ENCODE data around the gene ERBIN. TPM values are rescaled to one million over a fixed set of nuclear protein-coding genes. Genes with fewer than 3 reads are reported as not detected.

Gene ERBIN
- polyA plus RNA-seq, 1 donor from 2014 or later: 28.4 TPM

GRCh38 chr5:66012271-66012670 lies 85.9 kb downstream of the ERBIN start:
- Histone ChIP-seq H3K9me3 (ENCODE audit: low read length) (no peaks in the 10 kb centered on the region), H3K4me2 (ENCODE audit: low read length) (no peak overlapping the region), H3K79me2 (replicated peaks; ENCODE audit: insufficient read depth, low read length) (no peaks in the 10 kb centered on the region), H4K20me1 (ENCODE audit: insufficient read depth) (no peaks in the 10 kb centered on the region), H3K27me3 (ENCODE audit: insufficient read depth, low read depth, low read length) (no peaks in the 10 kb centered on the region), H3K9me2 (ENCODE audit: insufficient read depth, low read length) (no peaks in the 10 kb centered on the region), H2AFZ (ENCODE audit: low read depth, low read length) (no peak overlapping the region), H3K36me3 (ENCODE audit: insufficient read depth, low read length) (no peaks in the 10 kb centered on the region), H3K4me3 (ENCODE audit: low read length) (no peak overlapping the region), H3F3A (ENCODE audit: insufficient read depth, low read length, poor library complexity, severe bottlenecking) (no peaks in the 10 kb centered on the region), H3K27ac (ENCODE audit: low read length) (no peak overlapping the region), H3K9ac (ENCODE audit: low read length) (no peak overlapping the region)
- TF ChIP-seq POLR2AphosphoS5 (IDR thresholded peaks at IDR 0.05) (no peak), EZH2 (IDR thresholded peaks at IDR 0.05; ENCODE audit: borderline replicate concordance, insufficient read depth, low read length, poor library complexity, severe bottlenecking) (no peak), MXI1 (conservative IDR thresholded peaks at IDR 0.05; ENCODE audit: poor library complexity, severe bottlenecking) (no peak), REST (IDR thresholded peaks at IDR 0.05; ENCODE audit: borderline replicate concordance) (no peak), SMC3 (conservative IDR thresholded peaks at IDR 0.05; ENCODE audit: poor library complexity) (no peak), TAF1 (IDR thresholded peaks at IDR 0.05; ENCODE audit: low read depth) (no peak), RAD21 (conservative IDR thresholded peaks at IDR 0.05) (no peak), EP300 (conservative IDR thresholded peaks at IDR 0.05; ENCODE audit: poor library complexity, severe bottlenecking) (no peak)
- TF ChIP-seq, protein P1, sequence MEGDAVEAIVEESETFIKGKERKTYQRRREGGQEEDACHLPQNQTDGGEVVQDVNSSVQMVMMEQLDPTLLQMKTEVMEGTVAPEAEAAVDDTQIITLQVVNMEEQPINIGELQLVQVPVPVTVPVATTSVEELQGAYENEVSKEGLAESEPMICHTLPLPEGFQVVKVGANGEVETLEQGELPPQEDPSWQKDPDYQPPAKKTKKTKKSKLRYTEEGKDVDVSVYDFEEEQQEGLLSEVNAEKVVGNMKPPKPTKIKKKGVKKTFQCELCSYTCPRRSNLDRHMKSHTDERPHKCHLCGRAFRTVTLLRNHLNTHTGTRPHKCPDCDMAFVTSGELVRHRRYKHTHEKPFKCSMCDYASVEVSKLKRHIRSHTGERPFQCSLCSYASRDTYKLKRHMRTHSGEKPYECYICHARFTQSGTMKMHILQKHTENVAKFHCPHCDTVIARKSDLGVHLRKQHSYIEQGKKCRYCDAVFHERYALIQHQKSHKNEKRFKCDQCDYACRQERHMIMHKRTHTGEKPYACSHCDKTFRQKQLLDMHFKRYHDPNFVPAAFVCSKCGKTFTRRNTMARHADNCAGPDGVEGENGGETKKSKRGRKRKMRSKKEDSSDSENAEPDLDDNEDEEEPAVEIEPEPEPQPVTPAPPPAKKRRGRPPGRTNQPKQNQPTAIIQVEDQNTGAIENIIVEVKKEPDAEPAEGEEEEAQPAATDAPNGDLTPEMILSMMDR (IDR thresholded peaks at IDR 0.05; ENCODE audit: poor library complexity, severe bottlenecking): no peak

- no peaks in the 10 kb centered on the region for H3K79me2 ChIP-seq (replicated peaks; ENCODE audit: insufficient read depth, low read length)
- no peak overlapping the region for H3K4me3 ChIP-seq (ENCODE audit: low read length)
- H3K27me3 ChIP-seq (ENCODE audit: insufficient read depth, low read depth, low read length): no peaks in the 10 kb centered on the region
- no peak for TF ChIP-seq EP300 (conservative IDR thresholded peaks at IDR 0.05; ENCODE audit: poor library complexity, severe bottlenecking)
- no peak for TF ChIP-seq MXI1 (conservative IDR thresholded peaks at IDR 0.05; ENCODE audit: poor library complexity, severe bottlenecking)
- TF ChIP-seq SMC3 (conservative IDR thresholded peaks at IDR 0.05; ENCODE audit: poor library complexity): no peak
- no peak for TF ChIP-seq POLR2AphosphoS5 (IDR thresholded peaks at IDR 0.05)
- TF ChIP-seq, protein P1 (IDR thresholded peaks at IDR 0.05; ENCODE audit: poor library complexity, severe bottlenecking): no peak
- H3K9ac ChIP-seq (ENCODE audit: low read length): no peak overlapping the region
- H2AFZ ChIP-seq (ENCODE audit: low read depth, low read length): no peak overlapping the region
- no peak overlapping the region for H3K27ac ChIP-seq (ENCODE audit: low read length)
- H3F3A ChIP-seq (ENCODE audit: insufficient read depth, low read length, poor library complexity, severe bottlenecking): no peaks in the 10 kb centered on the region
- no peaks in the 10 kb centered on the region for H3K36me3 ChIP-seq (ENCODE audit: insufficient read depth, low read length)
- no peaks in the 10 kb centered on the region for H4K20me1 ChIP-seq (ENCODE audit: insufficient read depth)
- H3K9me2 ChIP-seq (ENCODE audit: insufficient read depth, low read length): no peaks in the 10 kb centered on the region
- H3K9me3 ChIP-seq (ENCODE audit: low read length): no peaks in the 10 kb centered on the region
- H3K4me2 ChIP-seq (ENCODE audit: low read length): no peak overlapping the region
Measured at GRCh38 chr5:66013397-66013796, 87.0 kb downstream of the ERBIN start.
